ENCODE measurements around the gene TOM1.
"Not testable (repeated sequence)": the region's sequence is repeated elsewhere in the genome, so short reads cannot be mapped to it uniquely, and the experiment has no call there.

TOM1 gene

GRCh38 chr22:35394810-35395563 is 95.3 kb downstream of the TOM1 start:
- no peak for DNase-seq (ENCODE audit: low read depth in 3 of 3)

- DNase-seq (ENCODE audit: low read depth in 3 of 3), result not testable (repeated sequence)
These were observed 96.9 kb downstream of the TOM1 start for GRCh38 chr22:35396622-35397021.

GRCh38 chr22:35397095-35397904 is 97.6 kb downstream of the TOM1 start:
- DNase-seq (ENCODE audit: low read depth in 3 of 3), result no peak
